Kidney capillary endothelial cell (primary cell): Measurements from ENCODE around the gene SENP2.
"Not testable (repeated sequence)": the region's sequence is repeated elsewhere in the genome, so short reads cannot be mapped to it uniquely, and the experiment has no call there.

Experiments
- DNase-seq: peaks from one replicate; pipeline ENCODE4 v3.0.0-alpha.2; 2018; ENCODE audit warnings: low spot score

Gene SENP2

DNA sequence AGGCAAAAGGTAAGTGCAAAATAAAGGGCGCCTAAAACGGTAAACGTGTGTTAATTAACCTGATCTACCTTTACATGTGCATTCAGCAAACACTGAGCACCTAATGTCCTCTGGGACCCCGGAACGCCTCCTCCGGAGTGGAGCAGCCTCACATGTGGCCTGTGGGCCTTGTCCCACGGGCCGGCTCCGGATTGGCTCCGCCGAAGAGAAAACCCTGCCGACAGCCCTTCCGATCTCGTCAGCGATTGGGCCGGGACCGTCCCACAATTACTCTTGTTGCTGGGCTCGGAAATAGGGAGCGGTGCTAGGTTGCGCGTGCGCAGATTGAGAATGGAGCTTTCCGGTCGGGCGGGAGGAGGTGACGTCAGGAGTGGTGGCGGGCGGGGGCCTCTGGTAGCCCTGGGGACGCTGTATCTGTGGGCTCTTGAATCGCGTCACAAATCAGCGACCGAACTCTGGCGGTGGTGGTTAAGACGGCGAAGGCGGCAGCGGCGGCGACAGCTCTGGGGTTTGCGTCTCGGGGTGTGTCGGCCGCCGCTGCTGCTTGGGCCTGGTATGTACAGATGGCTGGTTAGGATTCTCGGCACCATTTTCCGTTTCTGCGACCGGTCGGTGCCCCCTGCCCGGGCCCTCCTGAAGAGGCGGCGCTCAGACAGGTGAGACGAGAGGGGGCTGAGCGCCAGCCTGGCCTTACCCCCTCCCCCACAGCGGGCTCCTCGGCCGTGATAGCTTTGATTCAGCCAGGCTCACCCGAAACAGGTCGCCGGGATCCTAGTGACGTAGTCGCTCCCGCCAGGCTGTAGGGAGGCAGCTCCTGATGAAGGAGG, at the start of gene SENP2:
Gene SENP2 (plus strand): TSS at position 437 of the 827 bp plus-strand sequence. CDS start 119 bp downstream, at position 556.
- peak; percentile 96 for DNase-seq

DNA sequence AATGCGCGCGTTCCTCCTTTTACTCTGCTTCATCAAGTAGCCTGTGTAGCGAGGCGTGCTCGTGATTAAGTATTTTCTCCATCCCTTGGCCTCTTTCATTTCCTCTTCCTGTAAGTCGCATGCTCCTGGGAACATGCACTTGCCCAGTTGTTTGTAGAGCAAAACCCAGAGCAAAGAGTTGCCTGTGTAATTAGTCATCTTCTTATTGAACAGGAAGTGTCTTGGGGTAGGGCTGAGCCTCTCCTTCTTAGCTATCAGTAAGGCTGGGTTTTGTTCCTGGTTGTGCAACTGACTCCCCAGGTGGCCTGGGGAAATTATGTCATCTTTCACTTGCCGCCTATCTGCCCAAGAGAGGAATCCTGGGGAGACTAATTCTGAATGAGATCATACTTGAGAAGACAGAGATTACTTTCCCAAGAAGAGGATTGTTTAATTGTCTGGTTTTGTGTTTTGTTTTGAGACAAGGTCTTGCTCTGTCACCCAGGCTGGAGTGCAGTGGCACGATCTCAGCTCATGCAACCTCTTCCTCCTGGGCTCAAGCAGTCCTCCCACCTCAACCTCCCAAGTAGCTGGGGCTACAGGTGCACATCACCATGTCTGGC, 48.6 kb upstream of the SENP2 start:
- DNase-seq = peak; percentile 76

DNA sequence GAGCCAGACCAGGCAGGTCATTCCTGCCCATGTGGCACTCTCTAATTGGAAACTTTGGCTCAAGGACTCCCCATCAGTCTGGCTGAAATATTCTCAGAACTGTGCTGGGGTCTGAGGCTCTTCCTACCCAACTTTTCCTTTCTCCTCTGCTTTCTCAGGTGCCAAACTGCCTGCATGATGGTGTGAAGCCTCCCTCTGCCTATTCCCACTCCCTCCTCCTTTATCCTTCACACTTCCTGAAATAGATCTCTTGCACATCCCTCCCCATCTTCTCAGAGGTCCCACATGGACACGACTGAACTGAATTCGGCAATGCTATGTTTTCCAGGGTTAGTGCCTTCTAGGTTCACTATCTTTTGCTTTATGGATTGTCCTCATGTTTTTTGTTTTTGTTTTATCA, 46.2 kb upstream of the SENP2 start:
- DNase-seq = no peak

DNA sequence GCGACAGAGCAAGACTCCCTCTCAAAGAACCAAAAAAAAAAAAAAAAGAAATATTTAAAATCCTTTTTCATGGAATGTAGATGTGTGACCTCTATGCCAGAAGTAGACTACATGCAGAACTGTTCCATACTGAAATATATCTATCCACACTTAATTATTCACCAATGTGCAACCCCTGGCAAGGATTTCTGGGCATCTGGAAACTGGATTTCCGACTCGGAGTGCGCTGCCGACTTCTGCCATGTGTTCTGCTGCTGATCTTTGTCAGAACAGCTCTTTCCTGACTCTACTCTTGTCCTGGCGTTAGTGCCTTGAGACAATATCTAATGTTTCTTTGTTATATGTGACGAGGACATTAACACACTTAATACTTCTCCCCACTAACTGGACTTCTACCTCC, 45.4 kb upstream of the SENP2 start:
- no peak for DNase-seq

DNA sequence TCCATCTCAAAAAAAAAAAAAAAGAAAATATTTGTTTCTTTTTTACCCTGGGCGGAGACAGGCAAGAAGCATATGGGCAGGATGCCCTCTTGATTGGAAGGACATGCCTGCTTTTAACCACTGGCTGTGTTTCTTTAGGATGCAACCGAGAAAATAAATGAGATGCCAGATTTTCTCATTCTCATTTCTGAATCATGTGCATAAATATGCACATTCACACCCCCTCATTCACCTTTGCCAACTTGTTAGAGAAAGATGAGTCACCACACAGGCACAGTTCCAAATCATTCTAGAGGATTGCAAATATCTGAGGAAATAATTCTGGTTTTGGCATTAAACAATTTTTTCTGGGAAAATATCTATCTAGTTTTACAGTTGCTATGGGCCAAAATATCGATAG, 37.0 kb upstream of the SENP2 start:
- DNase-seq = peak; percentile 38

DNA sequence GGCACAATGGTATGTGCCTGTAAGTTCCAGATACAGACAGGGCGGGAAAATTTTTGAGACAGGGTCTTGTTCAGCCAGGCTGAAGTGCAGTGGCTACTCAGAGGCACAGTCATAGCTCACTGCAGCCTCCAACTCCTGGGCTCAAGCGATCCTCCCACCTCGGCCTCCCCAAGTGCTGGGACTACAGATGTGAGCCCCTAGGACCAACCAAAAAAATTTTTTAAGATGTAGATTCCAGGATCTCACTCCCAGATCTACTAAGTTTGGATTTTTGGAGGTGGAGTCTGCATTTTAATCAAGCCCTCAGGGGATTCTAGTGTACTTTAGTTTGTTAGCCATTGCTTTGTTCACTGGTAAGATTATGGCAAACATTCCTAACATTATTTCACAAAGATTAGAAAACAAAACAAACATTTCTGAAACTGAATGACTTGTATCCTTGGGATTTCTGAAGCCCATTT, 36.4 kb upstream of the SENP2 start:
- DNase-seq = no peak

DNA sequence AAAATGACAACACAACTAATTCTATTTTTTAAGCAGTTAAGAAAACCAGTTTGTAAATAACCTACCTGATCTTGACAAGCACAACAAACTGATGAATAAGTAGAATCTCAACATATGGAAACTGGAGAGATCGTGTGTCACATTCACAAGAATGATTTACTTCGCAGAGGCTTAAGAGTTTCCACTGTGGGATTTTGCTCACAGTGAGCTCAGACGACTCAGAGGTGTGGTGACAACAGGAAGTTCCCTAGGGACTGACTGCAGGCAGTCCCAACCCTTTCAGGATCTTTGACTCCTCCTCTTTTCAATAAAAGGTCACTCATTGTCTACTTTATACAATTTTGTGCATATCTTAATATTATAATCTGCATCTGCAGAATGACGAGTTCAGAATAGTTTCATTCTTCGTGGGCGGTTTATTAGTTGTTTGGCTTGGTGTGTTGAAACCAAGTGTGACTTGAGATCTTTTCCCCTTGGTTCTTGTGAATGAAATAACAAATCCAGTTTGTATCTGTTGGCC, 33.7 kb upstream of the SENP2 start, which contains the start of gene LIPH:
Gene LIPH (minus strand): TSS at position 231 of the 520 bp plus-strand sequence. CDS start 117 bp downstream, at position 114.
- peak; percentile 38 for DNase-seq

DNA sequence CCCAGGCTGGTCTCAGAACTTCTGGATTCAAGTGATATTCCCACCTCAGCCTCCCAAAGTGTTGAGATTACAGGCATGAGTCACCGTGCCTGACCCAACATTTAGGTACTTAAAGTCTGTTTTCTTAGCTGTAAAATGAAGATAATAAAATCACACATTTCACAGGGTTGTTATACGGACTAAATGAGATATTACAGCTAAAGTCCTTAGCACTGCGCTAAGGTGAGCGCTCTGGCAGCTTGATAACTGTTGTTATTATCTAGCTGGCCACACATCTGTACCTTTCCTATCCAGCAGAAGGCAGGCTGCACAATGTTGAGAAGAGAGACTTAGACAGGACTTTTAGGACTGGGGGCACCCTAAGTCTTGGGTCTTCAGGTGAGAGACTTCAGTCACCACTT, 31.0 kb upstream of the SENP2 start:
- no peak for DNase-seq

DNA sequence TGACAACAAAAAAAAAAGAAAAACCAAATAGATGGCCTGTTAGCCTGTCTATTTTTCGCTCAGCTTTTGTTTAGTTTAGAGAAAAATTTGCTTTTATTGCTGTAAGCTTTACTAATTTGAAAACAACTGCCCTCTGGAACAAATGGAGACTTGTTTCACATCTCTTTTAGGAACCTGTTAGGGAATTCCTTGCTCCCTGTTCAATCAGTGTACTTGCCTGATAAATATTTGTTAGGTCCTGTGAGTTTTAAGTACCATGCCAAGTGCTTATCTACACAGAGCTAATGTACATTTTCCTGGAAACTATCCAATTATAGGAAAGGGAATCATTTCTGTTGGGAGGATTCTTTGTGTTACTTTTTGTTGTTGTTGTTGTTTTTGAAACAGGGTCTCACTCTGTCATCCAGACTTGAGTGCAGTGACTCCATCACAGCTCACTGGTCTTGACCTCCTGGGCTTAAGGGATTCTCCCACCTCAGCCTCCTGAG, 30.2 kb upstream of the SENP2 start:
- DNase-seq = no peak

DNA sequence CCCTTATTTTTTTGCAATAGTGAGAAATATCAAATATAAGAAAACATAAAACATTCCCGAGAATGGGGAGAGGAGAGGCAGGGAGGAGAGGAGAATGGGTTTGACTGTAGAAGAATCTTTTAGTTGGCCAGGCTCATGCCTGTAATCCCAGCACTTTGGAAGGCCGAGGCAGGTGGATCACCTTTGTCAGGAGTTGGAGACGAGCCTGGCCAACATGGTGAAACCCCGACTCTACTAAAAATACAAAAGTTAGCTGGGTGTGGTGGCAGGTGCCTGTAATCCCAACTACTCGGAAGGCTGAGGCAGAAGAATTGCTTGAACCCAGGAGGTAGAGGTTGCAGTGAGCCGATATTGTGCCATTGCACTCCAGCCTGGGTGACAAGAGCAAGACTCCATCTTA, 29.5 kb upstream of the SENP2 start:
- not testable (repeated sequence) for DNase-seq

DNA sequence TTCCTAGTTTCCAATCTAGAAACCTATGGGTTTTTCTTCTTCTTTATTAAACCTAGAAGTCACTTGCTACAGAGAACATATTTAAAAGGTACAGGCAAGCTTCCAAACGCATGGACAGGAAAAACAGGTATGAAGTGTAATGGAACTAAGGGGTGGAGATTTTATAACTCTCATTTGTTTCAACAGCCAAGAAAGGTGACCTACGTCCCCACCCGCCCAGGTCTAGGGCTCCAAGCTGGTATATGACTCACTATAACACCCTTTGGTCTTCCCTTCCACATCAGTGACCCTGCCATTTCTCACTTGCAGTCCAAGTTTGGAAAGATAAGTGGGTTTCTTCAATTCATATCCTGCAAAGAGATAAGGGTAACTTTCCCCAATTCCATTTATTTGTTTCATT, 27.7 kb upstream of the SENP2 start:
- no peak for DNase-seq

DNA sequence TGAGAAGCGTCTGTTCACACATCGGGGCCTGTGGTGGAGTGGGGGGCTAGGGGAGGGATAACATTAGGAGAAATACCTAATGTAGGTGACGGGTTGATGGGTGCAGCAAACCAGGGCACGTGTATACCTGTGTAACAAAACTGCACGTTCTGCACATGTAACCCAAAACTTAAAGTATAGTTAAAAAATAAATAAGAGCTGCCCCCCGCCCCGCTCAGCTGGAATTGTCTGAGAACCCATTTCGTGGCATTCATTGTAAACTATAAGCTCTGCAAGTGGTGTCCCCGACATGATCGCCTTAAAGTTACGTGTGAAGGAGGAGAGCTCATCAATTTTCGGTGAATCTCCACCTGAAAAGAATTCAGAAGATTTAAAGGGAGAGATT, 26.4 kb upstream of the SENP2 start:
- DNase-seq = no peak

DNA sequence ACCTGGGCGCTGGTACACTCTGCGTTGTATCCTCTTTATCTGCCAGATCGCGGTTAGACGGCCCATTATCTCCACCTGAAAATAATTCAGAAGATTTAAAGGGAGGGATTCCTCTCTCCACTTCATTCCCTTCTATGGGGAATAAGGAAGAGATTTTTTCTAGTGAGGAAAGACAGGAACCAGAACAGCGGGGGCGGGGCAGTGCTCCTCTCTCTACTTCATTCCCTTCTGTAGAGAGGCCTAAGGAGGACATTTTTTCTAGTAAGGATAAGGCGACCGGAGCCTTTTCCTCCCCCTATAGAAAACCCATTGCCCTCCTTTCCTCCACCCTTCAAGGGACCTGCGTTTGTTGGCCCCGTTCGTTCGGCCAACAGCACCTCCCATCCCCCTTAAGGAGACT, 25.4 kb upstream of the SENP2 start:
- no peak for DNase-seq

DNA sequence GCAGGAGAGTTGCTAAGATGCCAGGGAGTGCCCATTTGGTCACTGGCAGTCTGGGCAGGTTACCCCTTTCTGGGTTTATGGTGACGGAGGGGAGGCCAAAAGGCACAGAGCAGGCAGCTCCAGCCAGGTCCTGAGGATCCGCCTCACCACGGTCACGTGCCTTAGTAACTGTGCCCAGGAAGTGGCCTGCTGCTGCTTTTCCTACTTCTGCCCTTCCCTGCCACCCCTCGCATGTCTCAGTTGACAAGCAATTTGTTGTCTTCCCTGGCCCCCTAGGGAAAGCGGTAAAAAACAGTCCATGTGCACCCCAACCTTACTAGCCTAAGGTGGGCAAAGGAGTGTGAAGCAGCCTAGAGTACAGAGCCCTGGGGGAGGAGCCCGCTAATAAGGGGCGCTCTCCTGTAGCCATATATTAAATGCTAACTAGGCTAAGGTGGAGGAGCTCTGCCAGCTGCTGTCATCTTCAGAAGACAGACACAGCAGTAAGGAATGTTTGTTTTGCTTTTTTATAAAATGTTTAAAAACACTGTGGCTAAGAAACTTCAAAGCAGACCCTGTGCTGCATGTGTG, 24.6 kb upstream of the SENP2 start:
- no peak for DNase-seq

DNA sequence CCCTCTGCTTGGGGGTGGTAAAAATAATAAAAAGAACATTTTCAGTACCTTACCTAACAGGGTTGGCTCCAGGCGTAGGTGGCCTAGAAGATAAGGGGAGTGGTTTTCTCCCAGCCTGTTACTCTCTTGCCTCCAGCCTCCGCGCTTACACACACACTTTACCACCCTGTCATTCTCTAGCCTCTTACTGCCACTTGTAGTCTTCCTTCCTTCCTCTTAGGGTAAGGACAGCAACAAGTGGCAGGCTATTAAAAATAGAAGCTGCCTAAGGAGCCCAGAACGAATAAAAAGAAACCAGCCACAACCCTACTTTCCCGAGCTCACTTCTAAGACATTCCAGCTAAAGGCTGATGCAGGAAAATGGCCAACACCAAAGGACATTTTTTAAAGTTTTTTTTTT, 24.1 kb upstream of the SENP2 start:
- DNase-seq = no peak

DNA sequence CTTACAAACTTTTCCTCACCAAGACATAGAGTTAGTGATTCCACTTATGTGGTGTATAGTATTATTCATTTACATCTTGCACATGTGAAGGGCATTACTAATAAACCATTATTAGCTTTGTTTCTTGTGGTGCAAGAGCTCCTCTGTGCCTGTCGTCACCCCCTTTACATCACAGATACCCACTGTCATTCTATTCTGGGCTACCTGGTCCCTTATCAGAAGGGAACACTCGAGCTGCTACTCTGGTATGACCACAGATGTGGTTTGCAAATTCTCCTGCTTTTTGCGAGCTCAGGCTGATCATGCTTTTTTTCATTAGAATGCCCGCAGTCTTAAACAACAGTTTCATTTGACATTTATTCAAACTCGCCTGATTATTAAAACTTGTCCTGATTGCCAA, 13.9 kb upstream of the SENP2 start:
- DNase-seq = no peak

DNA sequence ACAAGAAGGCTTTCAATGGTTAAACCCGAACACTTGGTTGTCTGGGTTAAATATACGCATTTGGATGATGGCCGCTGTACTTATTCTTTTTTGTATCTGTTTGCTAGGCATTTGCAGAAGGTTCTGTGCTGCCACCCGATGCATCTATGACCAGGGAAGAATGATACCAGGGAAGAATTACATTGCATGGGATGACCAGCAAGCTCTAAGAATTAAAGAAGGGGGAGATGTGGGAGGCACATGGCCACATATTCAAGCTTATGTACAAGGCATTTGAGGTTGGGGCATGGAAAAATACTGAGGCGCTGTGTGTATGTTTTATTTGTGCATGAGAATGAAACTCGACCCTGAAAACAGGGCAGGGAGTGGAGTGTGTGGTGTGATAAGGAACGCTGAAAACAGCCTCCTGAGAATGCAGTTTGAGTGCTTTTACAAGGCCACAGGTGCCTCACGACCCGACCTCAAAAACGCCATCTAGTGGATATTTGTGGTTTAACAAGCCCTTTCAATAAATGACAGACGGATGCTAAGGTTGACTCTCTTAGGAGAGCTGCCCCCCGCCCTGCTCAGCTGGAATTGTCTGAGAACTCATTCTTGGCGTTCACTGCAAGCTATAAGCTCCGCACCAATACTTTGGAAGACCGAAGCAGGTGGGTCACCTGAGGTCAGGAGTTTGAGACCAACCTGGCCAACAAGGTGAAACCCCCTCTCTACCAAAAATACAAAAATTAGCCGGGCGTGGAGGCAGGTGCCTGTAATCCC, 10.8 kb upstream of the SENP2 start:
- peak; percentile 47 for DNase-seq

DNA sequence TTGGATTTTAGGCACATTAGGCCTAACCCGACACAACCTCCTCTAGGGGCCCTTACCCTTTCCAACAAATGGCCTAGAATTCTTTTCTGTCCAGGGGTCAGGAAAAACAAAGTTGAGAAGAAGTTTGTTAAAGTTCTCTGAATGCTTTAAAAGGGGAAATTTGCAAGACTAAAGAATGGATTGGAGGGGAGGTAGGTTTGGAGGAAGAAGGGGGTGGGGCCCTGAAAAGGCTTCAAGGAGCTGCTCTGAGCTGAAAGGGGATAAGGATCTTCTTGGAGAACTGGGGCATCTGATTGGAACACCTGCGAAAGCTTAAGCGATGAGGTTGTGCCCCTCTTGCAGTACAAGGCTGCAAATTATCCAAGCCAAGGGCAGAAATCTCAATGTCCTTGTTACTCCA, 3.9 kb upstream of the SENP2 start:
- no peak for DNase-seq

DNA sequence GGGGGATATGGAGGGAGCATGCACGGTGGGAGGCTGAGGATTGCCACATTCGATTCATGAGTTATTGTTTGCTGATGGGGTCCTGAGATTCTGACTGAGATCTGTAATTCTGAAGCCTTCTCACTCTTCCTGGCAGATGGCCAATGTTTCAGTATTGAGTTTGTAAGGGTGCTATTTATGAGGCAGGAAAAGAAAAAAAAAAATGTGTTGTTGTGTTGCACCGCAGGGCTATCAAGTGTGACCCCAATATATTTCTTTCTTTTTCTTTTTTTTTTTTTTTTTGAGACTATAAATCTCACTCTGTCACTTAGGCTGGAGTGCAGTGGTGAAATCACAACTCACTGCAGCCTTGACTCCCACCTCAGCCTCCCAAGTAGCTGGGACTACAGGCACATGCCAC, 3.2 kb upstream of the SENP2 start:
- no peak for DNase-seq

DNA sequence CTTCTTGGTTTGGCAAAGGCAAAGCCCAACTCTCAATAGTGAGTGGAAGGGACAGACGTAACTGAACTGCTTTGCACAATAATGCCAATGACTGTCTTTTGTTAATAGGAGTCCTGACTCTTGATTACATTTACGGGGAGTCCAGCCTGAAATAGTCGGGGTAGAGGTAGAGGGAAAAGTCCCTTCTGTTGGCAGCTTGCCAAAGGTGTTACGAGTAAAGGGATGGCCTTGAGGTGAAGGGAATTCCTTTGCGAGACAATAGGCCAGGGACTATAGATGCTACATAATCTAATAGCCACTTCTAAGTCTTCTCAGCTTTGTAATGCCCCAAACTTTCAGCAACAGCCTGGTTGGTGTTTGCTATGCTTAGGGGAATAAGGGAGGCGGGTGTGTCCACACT, 2.2 kb upstream of the SENP2 start:
- no peak for DNase-seq

DNA sequence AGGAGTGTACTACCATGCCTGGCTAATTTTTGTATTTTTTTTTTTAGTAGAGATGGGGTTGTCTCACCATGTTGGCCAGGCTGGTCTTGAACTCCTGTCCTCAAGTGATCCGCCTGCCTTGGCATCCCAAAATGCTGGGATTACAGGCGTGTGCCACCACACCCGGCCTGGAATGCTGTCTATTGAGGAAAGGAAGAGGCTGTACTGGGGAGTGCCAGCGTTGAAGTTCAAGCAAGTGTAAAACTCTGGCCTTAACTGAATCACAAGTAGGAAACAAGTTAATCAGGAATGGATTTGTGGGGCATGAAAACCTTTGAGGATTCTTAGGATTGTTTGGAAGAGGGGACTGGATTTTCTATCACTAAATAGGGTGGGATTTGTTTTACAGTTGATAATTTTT, 1.4 kb upstream of the SENP2 start:
- DNase-seq = no peak

DNA sequence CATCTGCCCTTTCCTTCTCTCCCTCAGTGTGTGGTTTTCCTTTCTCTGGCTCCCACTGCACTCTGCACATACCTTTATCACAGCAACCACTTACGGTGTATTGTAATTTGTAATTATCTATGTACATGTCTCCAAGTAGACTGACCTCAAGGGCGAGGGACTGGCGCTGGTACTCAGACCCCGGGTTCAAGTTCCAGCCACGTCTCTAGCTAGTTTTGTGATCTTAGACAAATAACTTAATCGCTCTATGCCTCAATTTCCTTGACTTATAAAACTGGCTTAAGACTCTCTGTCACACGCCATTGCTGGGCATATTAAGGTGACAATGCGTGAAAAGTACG, 607 bp upstream of the SENP2 start:
- no peak for DNase-seq
